Panc1 (cell line): ENCODE results near the gene TOR1AIP2. TPM values are rescaled to one million over a fixed set of nuclear protein-coding genes. Genes with fewer than 3 reads are reported as not detected.
"Not testable (repeated sequence)": the region's sequence is repeated elsewhere in the genome, so short reads cannot be mapped to it uniquely, and the experiment has no call there.

Experiments
- ATAC-seq: fragments of 200-7000 bp; cut with Tn5 transposase; 2 replicates; pipeline ENCODE4 v1.9.1; 2020; ENCODE audit warnings: mild to moderate bottlenecking, moderate library complexity
- BruUV-seq: library from RNA; stranded (reverse); fragments of 400-500 nt; replicated peaks from 2 replicates; lab custom pipeline; 2021; lab: Mats Ljungman, UMichigan
- CTCF ChIA-PET: fragments of 300-600 bp; sonication (Branson Sonifier 250); formaldehyde crosslinking; loops from one replicate; lab custom pipeline; 2022; ENCODE audit warnings: antibody characterized with exemption; lab: Charles Lee
- POLR2A ChIA-PET: fragments of 300-600 bp; sonication (Branson Sonifier 250); formaldehyde crosslinking; loops from one replicate; lab custom pipeline; 2022; ENCODE audit warnings: antibody characterized with exemption; lab: Charles Lee
- DNase-seq: peaks from one replicate; pipeline ENCODE4 v3.0.0-alpha.2; 2010; ENCODE audit warnings: low read depth, low spot score
- H3K27ac ChIP-seq: 2 replicates; pipeline ENCODE4 v1.5.1; 2011; ENCODE audit warnings: mild to moderate bottlenecking, low read length, inconsistent platforms
- H3K27me3 ChIP-seq: fragments of 200-500 bp; sonication (Bioruptor generic); 2 replicates; pipeline ENCODE4 v1.6.0; 2014; ENCODE audit warnings: low read length, inconsistent platforms; ENCODE audit not compliant: control insufficient read depth, insufficient read depth
- H3K36me3 ChIP-seq: fragments of 200-500 bp; sonication (Bioruptor generic); 2 replicates; pipeline ENCODE4 v1.5.1; 2014; ENCODE audit warnings: inconsistent platforms, mild to moderate bottlenecking, low read length, moderate library complexity; ENCODE audit not compliant: control insufficient read depth, insufficient read depth
- H3K4me1 ChIP-seq: 2 replicates; pipeline ENCODE4 v1.5.1; 2011; ENCODE audit warnings: inconsistent platforms, mild to moderate bottlenecking, low read length, moderate library complexity; ENCODE audit not compliant: control insufficient read depth, insufficient read depth
- H3K4me3 ChIP-seq, 2 experiments: 2 replicates each; pipeline ENCODE4 v1.5.1; 2011 to 2012; ENCODE audit warnings: low read depth in 2 of 2, low read length in 2 of 2, mild to moderate bottlenecking in 2 of 2, inconsistent platforms in 1 of 2, moderate library complexity in 1 of 2
- H3K9me3 ChIP-seq: fragments of 200-500 bp; sonication (Bioruptor generic); 2 replicates; pipeline ENCODE4 v1.5.1; 2014; ENCODE audit warnings: low read depth, mild to moderate bottlenecking, inconsistent platforms, low read length, moderate library complexity; ENCODE audit not compliant: control insufficient read depth, insufficient read depth
- CTCF ChIP-seq: fragments of 450-650 bp; IDR thresholded peaks from 2 replicates; pipeline ENCODE4 v1.5.1; 2017; ENCODE audit warnings: mild to moderate bottlenecking
- POLR2AphosphoS5 ChIP-seq: IDR thresholded peaks from 2 replicates; pipeline ENCODE4 v1.6.1; 2012; ENCODE audit warnings: mild to moderate bottlenecking, low read depth, low read length, moderate library complexity
- REST ChIP-seq, 2 experiments: IDR thresholded peaks; 2 replicates each; pipeline ENCODE4 v1.6.1; 2011 to 2012; ENCODE audit warnings: low read depth in 2 of 2, control low read depth in 1 of 2, low read length in 1 of 2, mild to moderate bottlenecking in 1 of 2, moderate library complexity in 1 of 2; ENCODE audit not compliant: insufficient read depth in 1 of 2
- SIN3A ChIP-seq: IDR thresholded peaks from 2 replicates; pipeline ENCODE4 v1.6.1; 2012; ENCODE audit warnings: low read depth, mild to moderate bottlenecking, low read length, moderate library complexity, borderline replicate concordance; ENCODE audit not compliant: insufficient read depth
- TCF7L2 ChIP-seq: IDR thresholded peaks from 2 replicates; pipeline ENCODE4 v1.6.1; 2011; ENCODE audit warnings: mild to moderate bottlenecking, low read depth, low read length, inconsistent platforms
- in situ Hi-C: cut with HindIII; loops from 2 replicates; pipeline ENCODE4 v1.10.0; 2016; ENCODE audit warnings: low sequenced_read_pairs, low pct_unique_long_range_greater_than_20kb
- intact Hi-C: fragments of 100-400 bp; cut with micrococcal nuclease; formaldehyde crosslinking; loops from one replicate; pipeline ENCODE4 v1.10.0; 2022; ENCODE audit not compliant: unreplicated experiment
- total RNA-seq: library from RNA; stranded (reverse); gene quantifications from one replicate; pipeline ENCODE4 v1.2.1, GENCODE V29; 2021; ENCODE audit not compliant: unreplicated experiment

TOR1AIP2 gene
- total RNA-seq, 1 experiment from 2014 or later: 94.9 TPM

GRCh38 chr1:179857009-179857408 is 20.6 kb downstream of the TOR1AIP2 start:
- intact Hi-C loops: no loop called here
- no peak for TF ChIP-seq REST (IDR thresholded peaks at IDR 0.05; ENCODE audit: insufficient read depth in 1 of 2, low read depth in 2 of 2, low read length in 1 of 2)
- no peak for TF ChIP-seq TCF7L2
- no peak for TF ChIP-seq POLR2AphosphoS5
- no peak for TF ChIP-seq SIN3A
- no peak for TF ChIP-seq CTCF
- BruUV-seq: no TSS peak
- DNase-seq (no peak), ATAC-seq (no peak)
- CTCF ChIA-PET: no interaction called here
- H3K36me3 ChIP-seq: peaks cover 11% of the 10 kb centered on the region
- POLR2A ChIA-PET: no interaction called here
- no peak overlapping the region for H3K4me3 ChIP-seq
- no peaks in the 10 kb centered on the region for H3K27me3 ChIP-seq
- no peaks in the 10 kb centered on the region for H3K4me1 ChIP-seq
- H3K27ac ChIP-seq: no peak overlapping the region
- no peaks in the 10 kb centered on the region for H3K9me3 ChIP-seq
- in situ Hi-C loops: no loop called here

GRCh38 chr1:179856296-179856695 is 21.3 kb downstream of the TOR1AIP2 start:
- H3K9me3 ChIP-seq: no peaks in the 10 kb centered on the region
- no peaks in the 10 kb centered on the region for H3K4me1 ChIP-seq
- ATAC-seq (no peak), DNase-seq (no peak)
- no peak overlapping the region for H3K4me3 ChIP-seq
- no peak for TF ChIP-seq CTCF
- TF ChIP-seq REST (IDR thresholded peaks at IDR 0.05; ENCODE audit: insufficient read depth in 1 of 2, low read depth in 2 of 2, low read length in 1 of 2): no peak
- TF ChIP-seq TCF7L2: no peak
- no peak for TF ChIP-seq SIN3A
- no peak for TF ChIP-seq POLR2AphosphoS5
- H3K27ac ChIP-seq: no peak overlapping the region
- intact Hi-C loops: no loop called here
- in situ Hi-C loops: no loop called here
- ChIA-PET POLR2A (no interaction called here), CTCF (no interaction called here)
- no peaks in the 10 kb centered on the region for H3K27me3 ChIP-seq
- BruUV-seq: no TSS peak
- H3K36me3 ChIP-seq: peaks cover 11% of the 10 kb centered on the region

DNA sequence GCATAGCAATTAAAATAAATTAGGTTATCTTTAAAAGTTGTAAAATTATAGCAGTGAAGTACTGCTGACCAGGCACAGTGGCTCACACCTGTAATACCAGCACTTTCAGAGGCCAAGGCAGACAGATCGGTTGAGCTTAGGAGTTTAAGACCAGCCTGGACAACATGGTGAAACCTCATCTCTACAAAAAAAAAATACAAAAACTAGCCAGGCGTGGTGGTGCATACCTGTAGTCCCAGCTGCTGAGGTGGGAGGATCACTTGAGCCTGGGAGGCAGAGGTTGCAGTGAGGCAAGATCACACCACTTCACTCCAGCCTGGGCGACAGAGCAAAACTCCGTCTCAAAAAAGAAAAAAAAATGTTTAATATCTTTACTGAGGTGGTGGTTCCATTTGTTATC is 21.8 kb downstream of the TOR1AIP2 start:
- CTCF ChIA-PET, H3K4me3 ChIP-seq, in situ Hi-C loops, H3K27ac ChIP-seq, intact Hi-C loops, H3K9me3 ChIP-seq, ATAC-seq, POLR2A ChIA-PET, H3K4me1 ChIP-seq, DNase-seq, BruUV-seq, H3K27me3 ChIP-seq: not testable (repeated sequence)
- peaks cover 14% of the 10 kb centered on the region for H3K36me3 ChIP-seq
